ENCODE measurements around the gene HS2ST1. TPM values are rescaled to one million over a fixed set of nuclear protein-coding genes. Genes with fewer than 3 reads are reported as not detected.

Gene HS2ST1
- total RNA-seq, 2 donors from 2014 or later: 6.3 to 12.2 TPM

GRCh38 chr1:87149241-87150041, 235.0 kb downstream of the HS2ST1 start:
- DNase-seq (no peak), ATAC-seq (no peak)
- Histone ChIP-seq H3K4me1 (peaks cover 1% of the 10 kb centered on the region), H3K4me3 (no peak overlapping the region), H3K27me3 (no peaks in the 10 kb centered on the region), H3K9me3 (no peaks in the 10 kb centered on the region), H3K27ac (no peak overlapping the region), H3K36me3 (replicated peaks in 1 of 2; ENCODE audit: insufficient read depth in 1 of 2, low read depth in 2 of 2) (no peaks in the 10 kb centered on the region)
- intact Hi-C loops (cut with DNase I): no loop called here
- TF ChIP-seq POLR2A (IDR thresholded peaks at IDR 0.05) (no peak), CTCF (IDR thresholded peaks at IDR 0.05) (no peak)
- WGBS, 2 donors: 77 to 85% methylated on average over 7 of the region's 7 CpGs

GRCh38 chr1:87150143-87150542, 235.7 kb downstream of the HS2ST1 start:
- no peak for TF ChIP-seq CTCF (IDR thresholded peaks at IDR 0.05)
- TF ChIP-seq POLR2A (IDR thresholded peaks at IDR 0.05): no peak
- Histone ChIP-seq H3K36me3 (replicated peaks in 1 of 2; ENCODE audit: insufficient read depth in 1 of 2, low read depth in 2 of 2) (no peaks in the 10 kb centered on the region), H3K27me3 (no peaks in the 10 kb centered on the region), H3K4me1 (peaks cover 6% of the 10 kb centered on the region), H3K4me3 (no peak overlapping the region), H3K27ac (no peak overlapping the region), H3K9me3 (no peaks in the 10 kb centered on the region)
- no peak for ATAC-seq
- no peak for DNase-seq
- 83 to 90% methylated on average over 1 of the region's 1 CpG for WGBS, 2 donors
- intact Hi-C loops (cut with DNase I): no loop called here

- Histone ChIP-seq H3K27me3 (no peaks in the 10 kb centered on the region), H3K9me3 (no peaks in the 10 kb centered on the region), H3K4me3 (no peak overlapping the region), H3K27ac (no peak overlapping the region), H3K36me3 (replicated peaks in 1 of 2; ENCODE audit: insufficient read depth in 1 of 2, low read depth in 2 of 2) (no peaks in the 10 kb centered on the region), H3K4me1 (peaks cover 6% of the 10 kb centered on the region)
- intact Hi-C loops (cut with DNase I): no loop called here
- ATAC-seq: peak; percentile 65
- peak; percentile 37 to 59 (median 46) for DNase-seq
- WGBS, 2 donors: 23 to 28% methylated on average over 34 to 45 of the region's 45 CpGs
- TF ChIP-seq POLR2A (IDR thresholded peaks at IDR 0.05): no peak
- peak in 3 of 7 experiments; percentile 25 to 30 (median 30) for TF ChIP-seq CTCF (IDR thresholded peaks at IDR 0.05)
These were observed 237.3 kb downstream of the HS2ST1 start for GRCh38 chr1:87151500-87152421.

GRCh38 chr1:87154384-87154783, 239.9 kb downstream of the HS2ST1 start:
- intact Hi-C loops (cut with DNase I): no loop called here
- TF ChIP-seq CTCF (IDR thresholded peaks at IDR 0.05) (no peak), POLR2A (IDR thresholded peaks at IDR 0.05) (no peak)
- WGBS, 2 donors: 74 to 91% methylated on average over 9 of the region's 9 CpGs
- no peak for ATAC-seq
- Histone ChIP-seq H3K4me3 (no peak overlapping the region), H3K27ac (no peak overlapping the region), H3K36me3 (replicated peaks in 1 of 2; ENCODE audit: insufficient read depth in 1 of 2, low read depth in 2 of 2) (no peaks in the 10 kb centered on the region), H3K4me1 (peaks cover 6% of the 10 kb centered on the region), H3K27me3 (no peaks in the 10 kb centered on the region), H3K9me3 (no peaks in the 10 kb centered on the region)
- DNase-seq: no peak

Measured in body of pancreas (tissue), 4 donors.